Activated CD8-positive, alpha-beta T cell treated with anti-CD3 and anti-CD28 coated beads for 36 hours (primary cell): ENCODE measurements around the gene TNFRSF4. TPM values are rescaled to one million over a fixed set of nuclear protein-coding genes. Genes with fewer than 3 reads are reported as not detected.

Source experiments
- ATAC-seq: fragments of 200-7000 bp; cut with Tn5 transposase; one replicate; pipeline ENCODE4 v1.10.0; 2021; ENCODE audit warnings: mild to moderate bottlenecking, moderate library complexity
- CTCF ChIA-PET: fragments of 350-600 bp; sonication (Branson Sonifier 250); formaldehyde crosslinking; loops from one replicate; lab custom pipeline; 2021; ENCODE audit warnings: antibody characterized with exemption; lab: Charles Lee
- POLR2A ChIA-PET: fragments of 350-600 bp; sonication (Branson Sonifier 250); formaldehyde crosslinking; loops from one replicate; lab custom pipeline; 2021; ENCODE audit warnings: antibody characterized with exemption; lab: Charles Lee
- DNase-seq: peaks from one replicate; pipeline ENCODE4 v3.0.0-alpha.2; 2020
- H3K27ac Mint-ChIP-seq: one replicate; pipeline ENCODE4 v1.8.0; 2021; ENCODE audit warnings: mild to moderate bottlenecking, mixed read lengths
- H3K27me3 Mint-ChIP-seq: one replicate; pipeline ENCODE4 v1.8.0; 2021; ENCODE audit warnings: mixed read lengths
- H3K36me3 Mint-ChIP-seq: one replicate; pipeline ENCODE4 v1.8.0; 2021; ENCODE audit warnings: low read depth, mixed read lengths
- H3K4me1 Mint-ChIP-seq: one replicate; pipeline ENCODE4 v1.8.0; 2021; ENCODE audit warnings: low read depth, mixed read lengths
- H3K4me3 Mint-ChIP-seq: one replicate; pipeline ENCODE4 v1.8.0; 2021; ENCODE audit warnings: mild to moderate bottlenecking, moderate library complexity, mixed read lengths
- H3K9me3 Mint-ChIP-seq: one replicate; pipeline ENCODE4 v1.8.0; 2021; ENCODE audit warnings: mixed read lengths
- CTCF ChIP-seq: fragments of 200-600 bp; IDR thresholded peaks from one replicate; pipeline ENCODE4 v1.8.0; 2022; ENCODE audit warnings: antibody characterized with exemption, mild to moderate bottlenecking
- intact Hi-C: fragments of 100-400 bp; cut with micrococcal nuclease; formaldehyde crosslinking; loops from one replicate; pipeline ENCODE4 v1.10.0; 2022
- total RNA-seq, 2 experiments: library from RNA; stranded (reverse); gene quantifications; one replicate each; pipeline ENCODE4 v1.2.3, GENCODE V29; 2021

TNFRSF4 gene
- total RNA-seq, 2 experiments from 2014 or later: 137 to 142 TPM

GRCh38 chr1:1171161-1171545 is 42.8 kb downstream of the TNFRSF4 start:
- ChIA-PET POLR2A (interaction anchor here (0.6 to 1.6 kb wide), 5 partner anchors 19 to 139 kb away, joined by 3 to 5 read pairs (median 3); partner anchors contain the start of gene TNFRSF4), CTCF (interaction anchor here (0.8 to 1.6 kb wide), 4 partner anchors 49 to 186 kb away, joined by 3 to 4 read pairs (median 4); no protein-coding TSS in a partner anchor)
- DNase-seq: no peak
- peaks cover 4% of the 10 kb centered on the region for H3K27me3 Mint-ChIP-seq
- peaks cover 28% of the 10 kb centered on the region for H3K4me1 Mint-ChIP-seq
- H3K36me3 Mint-ChIP-seq: no peaks in the 10 kb centered on the region
- ATAC-seq: no peak
- no peaks in the 10 kb centered on the region for H3K9me3 Mint-ChIP-seq
- no peak overlapping the region for H3K4me3 Mint-ChIP-seq
- no peak overlapping the region for H3K27ac Mint-ChIP-seq
- TF ChIP-seq CTCF: no peak
- intact Hi-C loops: no loop called here

DNA sequence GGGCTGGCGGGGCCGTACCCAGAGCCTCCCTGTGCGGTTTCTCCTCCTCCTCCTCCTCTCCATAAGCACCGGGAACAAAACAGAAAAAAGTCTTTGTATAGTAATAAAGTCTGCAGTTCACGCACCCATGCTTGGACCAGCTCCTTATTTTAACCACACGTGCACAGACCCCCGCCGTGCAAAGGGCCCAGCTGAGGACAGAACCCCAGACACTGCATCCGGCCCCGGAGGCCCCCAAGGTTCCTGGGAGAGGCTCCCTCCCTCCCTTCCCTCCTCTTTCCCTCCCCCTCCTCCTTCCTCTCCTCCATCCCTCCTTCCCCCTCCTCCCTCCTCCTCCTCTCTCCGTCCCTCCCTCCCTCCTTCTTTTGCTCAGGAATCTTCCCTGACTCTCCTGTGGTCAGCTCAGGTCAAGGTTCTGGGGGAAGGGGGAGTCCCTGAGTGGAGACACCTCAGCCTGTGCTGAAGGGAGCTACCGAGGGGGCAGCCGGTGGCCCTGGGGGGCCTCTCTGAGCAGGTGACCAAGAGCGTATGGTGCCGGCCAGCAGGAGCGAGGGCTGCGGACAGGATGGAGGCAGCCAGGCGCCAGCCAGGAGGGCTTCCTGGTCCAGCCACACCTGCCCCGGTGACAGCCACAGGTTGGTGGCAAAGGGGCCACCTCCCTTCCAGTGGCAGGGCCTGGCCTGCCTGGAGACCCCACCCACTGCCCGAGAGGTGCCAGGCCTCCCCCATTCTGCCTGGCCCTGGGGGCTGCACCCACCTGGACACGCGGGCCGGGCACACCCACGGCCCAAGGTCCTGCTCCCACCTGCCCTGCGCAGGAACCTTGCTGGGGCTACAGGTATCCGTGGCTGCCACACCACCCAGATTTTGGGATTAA is 43.5 kb downstream of the TNFRSF4 start:
- H3K9me3 Mint-ChIP-seq: no peaks in the 10 kb centered on the region
- DNase-seq (no peak), ATAC-seq (no peak)
- H3K36me3 Mint-ChIP-seq: no peaks in the 10 kb centered on the region
- intact Hi-C loops: no loop called here
- no peak overlapping the region for H3K27ac Mint-ChIP-seq
- CTCF ChIA-PET: interaction anchor here (1.2 to 1.4 kb wide), 2 partner anchors 49 to 121 kb away, joined by 4 read pairs; no protein-coding TSS in a partner anchor
- POLR2A ChIA-PET: interaction anchor here (0.6 to 1.6 kb wide), 3 partner anchors 18 to 44 kb away, joined by 3 to 5 read pairs (median 3); partner anchors contain the start of gene TNFRSF4
- H3K4me3 Mint-ChIP-seq: no peak overlapping the region
- H3K4me1 Mint-ChIP-seq: peaks cover 27% of the 10 kb centered on the region
- TF ChIP-seq CTCF: no peak
- H3K27me3 Mint-ChIP-seq: peaks cover 4% of the 10 kb centered on the region

- ChIA-PET CTCF (no interaction called here), POLR2A (interaction anchor here (0.6 kb wide), 1 partner anchor 29 kb away, joined by 3 read pairs; no protein-coding TSS in a partner anchor)
- peaks cover 24% of the 10 kb centered on the region for H3K4me1 Mint-ChIP-seq
- intact Hi-C loops: no loop called here
- no peaks in the 10 kb centered on the region for H3K36me3 Mint-ChIP-seq
- H3K27me3 Mint-ChIP-seq: peaks cover 4% of the 10 kb centered on the region
- TF ChIP-seq CTCF: no peak
- H3K9me3 Mint-ChIP-seq: no peaks in the 10 kb centered on the region
- no peak overlapping the region for H3K4me3 Mint-ChIP-seq
- ATAC-seq: no peak
- no peak for DNase-seq
- H3K27ac Mint-ChIP-seq: no peak overlapping the region
Measured at GRCh38 chr1:1169429-1170214, 44.3 kb downstream of the TNFRSF4 start.

GRCh38 chr1:1168451-1169411 is 45.2 kb downstream of the TNFRSF4 start:
- no peak for TF ChIP-seq CTCF
- H3K9me3 Mint-ChIP-seq: no peaks in the 10 kb centered on the region
- POLR2A ChIA-PET: no interaction called here
- no peaks in the 10 kb centered on the region for H3K36me3 Mint-ChIP-seq
- ATAC-seq (no peak), DNase-seq (no peak)
- CTCF ChIA-PET: no interaction called here
- H3K4me1 Mint-ChIP-seq: peaks cover 18% of the 10 kb centered on the region
- intact Hi-C loops: no loop called here
- H3K4me3 Mint-ChIP-seq: no peak overlapping the region
- peaks cover 4% of the 10 kb centered on the region for H3K27me3 Mint-ChIP-seq
- no peak overlapping the region for H3K27ac Mint-ChIP-seq
